GM12878 (cell line): ENCODE results near the gene TMEM214. TPM values are rescaled to one million over a fixed set of nuclear protein-coding genes. Genes with fewer than 3 reads are reported as not detected.

Experiments used
- BHLHE40 ChIP-seq, 2 experiments: fragments of 450-650 bp in 1 of 2; IDR thresholded peaks; 2 replicates each; pipeline ENCODE4 v1.6.1; 2011 to 2017; ENCODE audit warnings: low read depth in 2 of 2, borderline replicate concordance in 1 of 2, improper control_type of control experiment in 1 of 2, low read length in 1 of 2, mild to moderate bottlenecking in 1 of 2
- BRCA1 ChIP-seq: IDR thresholded peaks from 2 replicates; pipeline ENCODE4 v1.6.1; 2011; ENCODE audit warnings: low read depth, low read length, improper control_type of control experiment
- CBX5 ChIP-seq: sonication (generic); IDR thresholded peaks from 2 replicates; pipeline ENCODE4 v1.6.1; 2016; ENCODE audit warnings: low read depth, moderate library complexity, mild to moderate bottlenecking, inconsistent platforms
- CHD1 ChIP-seq: IDR thresholded peaks from 2 replicates; pipeline ENCODE4 v1.6.1; 2012; ENCODE audit warnings: low read depth, low read length, improper control_type of control experiment
- CHD4 ChIP-seq: fragments of 200-600 bp; sonication (generic); IDR thresholded peaks from 2 replicates; pipeline ENCODE4 v1.6.1; 2016; ENCODE audit warnings: mild to moderate bottlenecking
- EGR1 ChIP-seq, 2 experiments: IDR thresholded peaks; 1 replicate in 1 of 2; 2 replicates in 1 of 2; pipeline ENCODE4 v1.6.1; 2011 to 2012; ENCODE audit warnings: low read depth in 2 of 2, low read length in 2 of 2, borderline replicate concordance in 1 of 2, mild to moderate bottlenecking in 1 of 2, moderate library complexity in 1 of 2
- IKZF1 ChIP-seq: fragments of 450-650 bp; conservative IDR thresholded peaks from 2 replicates; pipeline ENCODE4 v1.6.1; 2017; ENCODE audit warnings: antibody characterized with exemption, mild to moderate bottlenecking
- IKZF2 ChIP-seq, 2 experiments: fragments of 450-650 bp; IDR thresholded peaks; 2 replicates each; pipeline ENCODE4 v1.6.1; 2017; ENCODE audit warnings: mild to moderate bottlenecking in 2 of 2, moderate library complexity in 2 of 2
- NFIC ChIP-seq: IDR thresholded peaks from 2 replicates; pipeline ENCODE4 v1.6.1; 2012; ENCODE audit warnings: low read depth, mild to moderate bottlenecking, inconsistent platforms, low read length, moderate library complexity
- NR2C1 ChIP-seq: fragments of 450-650 bp; IDR thresholded peaks from 2 replicates; pipeline ENCODE4 v1.6.1; 2017; ENCODE audit warnings: antibody characterized with exemption, mild to moderate bottlenecking, moderate library complexity
- RAD21 ChIP-seq: IDR thresholded peaks from 2 replicates; pipeline ENCODE4 v1.6.1; 2011; ENCODE audit warnings: mild to moderate bottlenecking, low read depth, low read length, moderate library complexity; ENCODE audit not compliant: insufficient read depth
- RB1 ChIP-seq: fragments of 450-650 bp; formaldehyde crosslinking; IDR thresholded peaks from 2 replicates; pipeline ENCODE4 v1.6.1; 2017; ENCODE audit warnings: mild to moderate bottlenecking, borderline replicate concordance
- SMAD1 ChIP-seq: fragments of 450-650 bp; IDR thresholded peaks from 2 replicates; pipeline ENCODE4 v1.6.1; 2018; ENCODE audit warnings: mild to moderate bottlenecking, low read depth; ENCODE audit not compliant: partially characterized antibody
- SMAD5 ChIP-seq: IDR thresholded peaks from 2 replicates; pipeline ENCODE4 v1.6.1; 2016; ENCODE audit warnings: antibody characterized with exemption, low read depth
- STAT1 ChIP-seq: fragments of 450-650 bp; conservative IDR thresholded peaks from 2 replicates; pipeline ENCODE4 v1.6.1; 2014; ENCODE audit warnings: antibody characterized with exemption, mild to moderate bottlenecking
- TBL1XR1 ChIP-seq: IDR thresholded peaks from 2 replicates; pipeline ENCODE4 v1.6.1; 2012; ENCODE audit warnings: low read depth, low read length, improper control_type of control experiment
- ZNF217 ChIP-seq: fragments of 450-650 bp; IDR thresholded peaks from 2 replicates; pipeline ENCODE4 v1.6.1; 2017; ENCODE audit warnings: antibody characterized with exemption, mild to moderate bottlenecking
- polyA plus RNA-seq, 11 experiments: library from polyadenylated mRNA; depleted of rRNA in 4 of 11; unstranded in 6 of 11; stranded (reverse) in 5 of 11; fragments of >200 nt; fragmentation: Nextera tagmentation in 4 of 11; fragmentation: Illumina TruSeq in 1 of 11; extraction: Ambion mirVana in 4 of 11; extraction: Trizol in 1 of 11; gene quantifications; 1 replicate in 1 of 11; 2 replicates in 10 of 11; pipeline versions ENCODE4 v1.2.1 to v1.2.3, GENCODE V29; 2011 to 2016; ENCODE audit warnings: inconsistent platforms in 2 of 11, missing spikeins in 2 of 11, low read depth in 1 of 11
- total RNA-seq, 4 experiments: library from RNA; depleted of rRNA in 3 of 4; stranded (reverse); fragments of >200 nt in 3 of 4; fragmentation: Illumina TruSeq in 1 of 4; extraction: Trizol in 1 of 4; gene quantifications; 2 replicates each; pipeline versions ENCODE4 v1.2.1 to v1.2.3, GENCODE V29; 2013 to 2021
- TF ChIP-seq, protein P1 (sequence below): fragments of 450-650 bp; IDR thresholded peaks from 2 replicates; pipeline ENCODE4 v1.6.1; 2017; ENCODE audit warnings: low read depth, mild to moderate bottlenecking, moderate library complexity
- TF ChIP-seq, protein P2 (sequence below): IDR thresholded peaks from 2 replicates; pipeline ENCODE4 v1.6.1; 2012; ENCODE audit warnings: low read depth, low read length, improper control_type of control experiment
- TF ChIP-seq, protein P3 (sequence below): fragments of 450-650 bp; IDR thresholded peaks from 2 replicates; pipeline ENCODE4 v1.6.1; 2018; ENCODE audit warnings: borderline replicate concordance, mild to moderate bottlenecking; ENCODE audit not compliant: partially characterized antibody
- TF ChIP-seq, protein P4 (sequence below): fragments of 450-650 bp; IDR thresholded peaks from 2 replicates; pipeline ENCODE4 v1.6.1; 2017; ENCODE audit warnings: borderline replicate concordance
- TF ChIP-seq, protein P5 (sequence below): IDR thresholded peaks from 2 replicates; pipeline ENCODE4 v1.6.1; 2011; ENCODE audit warnings: borderline replicate concordance, low read depth, mild to moderate bottlenecking, moderate library complexity, mixed read lengths, low read length; ENCODE audit not compliant: insufficient read depth; ENCODE audit errors: extremely low read length

Gene TMEM214
- total and polyA plus RNA-seq, 10 of the 15 experiments (the other 5 are each of a cell fraction or from before 2014, with no cell fraction given): 10.4 to 79.2 (median 45.0) TPM

DNA sequence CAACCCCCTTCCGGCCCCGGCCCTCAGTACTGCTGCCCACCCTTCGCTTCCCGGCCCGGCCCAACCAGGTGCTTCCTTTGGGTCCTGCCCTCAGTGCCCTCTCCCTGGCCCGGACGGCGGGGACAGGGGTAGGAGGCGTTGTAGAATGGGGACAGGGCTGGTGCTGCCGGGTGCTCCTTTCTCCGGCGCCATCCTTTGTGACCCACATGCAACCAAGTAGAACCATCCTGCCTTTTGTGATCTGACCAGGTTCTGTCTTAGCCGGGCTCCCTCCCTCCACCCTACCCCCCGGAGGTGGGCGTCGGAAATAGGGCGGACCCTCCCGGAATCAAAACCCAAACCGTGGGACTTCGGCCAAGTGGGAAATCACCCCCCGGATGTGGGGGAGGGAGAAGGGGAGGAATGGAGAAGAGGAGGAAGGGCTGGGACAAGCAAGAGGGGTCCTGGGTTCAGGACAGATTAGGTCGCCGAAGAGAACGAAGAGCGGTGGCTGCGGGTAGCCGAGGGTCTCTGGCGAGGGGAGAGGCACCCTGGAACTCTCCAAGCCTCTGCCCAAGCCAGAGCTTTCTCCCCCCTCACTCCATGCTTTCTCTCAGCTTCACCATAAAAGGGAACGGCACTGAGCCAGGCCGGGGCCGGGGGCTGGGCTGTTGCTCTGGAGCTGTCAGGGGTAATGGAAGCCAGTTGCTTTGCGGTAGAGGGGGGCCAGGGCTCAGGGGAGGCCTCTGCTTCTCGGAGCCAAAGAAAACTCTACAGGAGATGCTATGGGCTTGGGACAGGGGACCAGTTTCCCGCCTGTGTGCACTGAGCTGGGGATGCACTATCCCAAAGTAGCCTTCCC, 39.4 kb downstream of the TMEM214 start (continued):
- TF ChIP-seq, protein P1, sequence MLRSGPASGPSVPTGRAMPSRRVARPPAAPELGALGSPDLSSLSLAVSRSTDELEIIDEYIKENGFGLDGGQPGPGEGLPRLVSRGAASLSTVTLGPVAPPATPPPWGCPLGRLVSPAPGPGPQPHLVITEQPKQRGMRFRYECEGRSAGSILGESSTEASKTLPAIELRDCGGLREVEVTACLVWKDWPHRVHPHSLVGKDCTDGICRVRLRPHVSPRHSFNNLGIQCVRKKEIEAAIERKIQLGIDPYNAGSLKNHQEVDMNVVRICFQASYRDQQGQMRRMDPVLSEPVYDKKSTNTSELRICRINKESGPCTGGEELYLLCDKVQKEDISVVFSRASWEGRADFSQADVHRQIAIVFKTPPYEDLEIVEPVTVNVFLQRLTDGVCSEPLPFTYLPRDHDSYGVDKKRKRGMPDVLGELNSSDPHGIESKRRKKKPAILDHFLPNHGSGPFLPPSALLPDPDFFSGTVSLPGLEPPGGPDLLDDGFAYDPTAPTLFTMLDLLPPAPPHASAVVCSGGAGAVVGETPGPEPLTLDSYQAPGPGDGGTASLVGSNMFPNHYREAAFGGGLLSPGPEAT: peak; percentile 43; the same call in 1 of the 2 replicates
- no peak for TF ChIP-seq IKZF1
- TF ChIP-seq, protein P2, sequence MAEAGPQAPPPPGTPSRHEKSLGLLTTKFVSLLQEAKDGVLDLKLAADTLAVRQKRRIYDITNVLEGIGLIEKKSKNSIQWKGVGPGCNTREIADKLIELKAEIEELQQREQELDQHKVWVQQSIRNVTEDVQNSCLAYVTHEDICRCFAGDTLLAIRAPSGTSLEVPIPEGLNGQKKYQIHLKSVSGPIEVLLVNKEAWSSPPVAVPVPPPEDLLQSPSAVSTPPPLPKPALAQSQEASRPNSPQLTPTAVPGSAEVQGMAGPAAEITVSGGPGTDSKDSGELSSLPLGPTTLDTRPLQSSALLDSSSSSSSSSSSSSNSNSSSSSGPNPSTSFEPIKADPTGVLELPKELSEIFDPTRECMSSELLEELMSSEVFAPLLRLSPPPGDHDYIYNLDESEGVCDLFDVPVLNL: no peak
- TF ChIP-seq TBL1XR1: no peak
- TF ChIP-seq RAD21: no peak
- TF ChIP-seq ZNF217: no peak
- no peak for TF ChIP-seq STAT1
- peak in 1 of 2 experiments; percentile 46; a peak in 2 of 4 replicates for TF ChIP-seq IKZF2 (IDR thresholded peaks at IDR 0.05)
- no peak for TF ChIP-seq SMAD5
- TF ChIP-seq NR2C1: no peak
- TF ChIP-seq EGR1 (IDR thresholded peaks at IDR 0.05; ENCODE audit: borderline replicate concordance in 1 of 2, low read depth in 2 of 2, low read length in 2 of 2): peak in 1 of 2 experiments; percentile 68; a peak in 2 of 3 replicates
- TF ChIP-seq NFIC: peak; percentile 35; the same call in 1 of the 2 replicates
- no peak for TF ChIP-seq CBX5
- TF ChIP-seq RB1: no peak
- no peak for TF ChIP-seq CHD4
- TF ChIP-seq, protein P3, sequence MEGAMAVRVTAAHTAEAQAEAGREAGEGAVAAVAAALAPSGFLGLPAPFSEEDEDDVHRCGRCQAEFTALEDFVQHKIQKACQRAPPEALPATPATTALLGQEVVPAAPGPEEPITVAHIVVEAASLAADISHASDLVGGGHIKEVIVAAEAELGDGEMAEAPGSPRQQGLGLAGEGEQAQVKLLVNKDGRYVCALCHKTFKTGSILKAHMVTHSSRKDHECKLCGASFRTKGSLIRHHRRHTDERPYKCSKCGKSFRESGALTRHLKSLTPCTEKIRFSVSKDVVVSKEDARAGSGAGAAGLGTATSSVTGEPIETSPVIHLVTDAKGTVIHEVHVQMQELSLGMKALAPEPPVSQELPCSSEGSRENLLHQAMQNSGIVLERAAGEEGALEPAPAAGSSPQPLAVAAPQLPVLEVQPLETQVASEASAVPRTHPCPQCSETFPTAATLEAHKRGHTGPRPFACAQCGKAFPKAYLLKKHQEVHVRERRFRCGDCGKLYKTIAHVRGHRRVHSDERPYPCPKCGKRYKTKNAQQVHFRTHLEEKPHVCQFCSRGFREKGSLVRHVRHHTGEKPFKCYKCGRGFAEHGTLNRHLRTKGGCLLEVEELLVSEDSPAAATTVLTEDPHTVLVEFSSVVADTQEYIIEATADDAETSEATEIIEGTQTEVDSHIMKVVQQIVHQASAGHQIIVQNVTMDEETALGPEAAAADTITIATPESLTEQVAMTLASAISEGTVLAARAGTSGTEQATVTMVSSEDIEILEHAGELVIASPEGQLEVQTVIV: no peak
- TF ChIP-seq BHLHE40 (IDR thresholded peaks at IDR 0.05; ENCODE audit: borderline replicate concordance in 1 of 2, low read depth in 2 of 2, low read length in 1 of 2): 0 out of 4 replicates have a peak, but pooled peaks of 1 of the 2 experiments have one; percentile 3
- peak; percentile 51 for TF ChIP-seq SMAD1
- no peak for TF ChIP-seq BRCA1
- no peak for TF ChIP-seq CHD1
- TF ChIP-seq, protein P4, sequence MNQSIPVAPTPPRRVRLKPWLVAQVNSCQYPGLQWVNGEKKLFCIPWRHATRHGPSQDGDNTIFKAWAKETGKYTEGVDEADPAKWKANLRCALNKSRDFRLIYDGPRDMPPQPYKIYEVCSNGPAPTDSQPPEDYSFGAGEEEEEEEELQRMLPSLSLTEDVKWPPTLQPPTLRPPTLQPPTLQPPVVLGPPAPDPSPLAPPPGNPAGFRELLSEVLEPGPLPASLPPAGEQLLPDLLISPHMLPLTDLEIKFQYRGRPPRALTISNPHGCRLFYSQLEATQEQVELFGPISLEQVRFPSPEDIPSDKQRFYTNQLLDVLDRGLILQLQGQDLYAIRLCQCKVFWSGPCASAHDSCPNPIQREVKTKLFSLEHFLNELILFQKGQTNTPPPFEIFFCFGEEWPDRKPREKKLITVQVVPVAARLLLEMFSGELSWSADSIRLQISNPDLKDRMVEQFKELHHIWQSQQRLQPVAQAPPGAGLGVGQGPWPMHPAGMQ: no peak
- TF ChIP-seq, protein P5, sequence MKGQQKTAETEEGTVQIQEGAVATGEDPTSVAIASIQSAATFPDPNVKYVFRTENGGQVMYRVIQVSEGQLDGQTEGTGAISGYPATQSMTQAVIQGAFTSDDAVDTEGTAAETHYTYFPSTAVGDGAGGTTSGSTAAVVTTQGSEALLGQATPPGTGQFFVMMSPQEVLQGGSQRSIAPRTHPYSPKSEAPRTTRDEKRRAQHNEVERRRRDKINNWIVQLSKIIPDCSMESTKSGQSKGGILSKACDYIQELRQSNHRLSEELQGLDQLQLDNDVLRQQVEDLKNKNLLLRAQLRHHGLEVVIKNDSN: no peak
